GM10248 (cell line): Measurements from ENCODE around the gene TEX14.

Source experiments
- CTCF ChIA-PET: fragments of 300-600 bp; sonication (Branson Sonifier 250); formaldehyde crosslinking; extraction: SDS; loops from one replicate; lab custom pipeline; 2021; ENCODE audit warnings: antibody characterized with exemption; lab: Yijun Ruan, JAX
- POLR2A ChIA-PET: fragments of 350-650 bp; sonication (Branson Sonifier 250); formaldehyde crosslinking; extraction: SDS; loops from one replicate; lab custom pipeline; 2020; ENCODE audit warnings: antibody characterized with exemption; lab: Yijun Ruan, JAX
- DNase-seq: peaks from one replicate; pipeline ENCODE4 v3.0.0; 2012; ENCODE audit errors: extremely low spot score
- TF ChIP-seq, protein P1 (sequence below): IDR thresholded peaks from 2 replicates; pipeline ENCODE4 v1.5.1; 2012; ENCODE audit warnings: mild to moderate bottlenecking, low read depth; ENCODE audit errors: extremely low read depth, missing control alignments, control extremely low read depth

Gene TEX14

GRCh38 chr17:58570758-58571157 lies 121.1 kb downstream of the TEX14 start:
- no peak for DNase-seq
- CTCF ChIA-PET: interaction anchor here (1.3 to 3.2 kb wide), 2 partner anchors 17 to 50 kb away, joined by 3 to 13 read pairs; no protein-coding TSS in a partner anchor
- POLR2A ChIA-PET: no interaction called here
- TF ChIP-seq, protein P1, sequence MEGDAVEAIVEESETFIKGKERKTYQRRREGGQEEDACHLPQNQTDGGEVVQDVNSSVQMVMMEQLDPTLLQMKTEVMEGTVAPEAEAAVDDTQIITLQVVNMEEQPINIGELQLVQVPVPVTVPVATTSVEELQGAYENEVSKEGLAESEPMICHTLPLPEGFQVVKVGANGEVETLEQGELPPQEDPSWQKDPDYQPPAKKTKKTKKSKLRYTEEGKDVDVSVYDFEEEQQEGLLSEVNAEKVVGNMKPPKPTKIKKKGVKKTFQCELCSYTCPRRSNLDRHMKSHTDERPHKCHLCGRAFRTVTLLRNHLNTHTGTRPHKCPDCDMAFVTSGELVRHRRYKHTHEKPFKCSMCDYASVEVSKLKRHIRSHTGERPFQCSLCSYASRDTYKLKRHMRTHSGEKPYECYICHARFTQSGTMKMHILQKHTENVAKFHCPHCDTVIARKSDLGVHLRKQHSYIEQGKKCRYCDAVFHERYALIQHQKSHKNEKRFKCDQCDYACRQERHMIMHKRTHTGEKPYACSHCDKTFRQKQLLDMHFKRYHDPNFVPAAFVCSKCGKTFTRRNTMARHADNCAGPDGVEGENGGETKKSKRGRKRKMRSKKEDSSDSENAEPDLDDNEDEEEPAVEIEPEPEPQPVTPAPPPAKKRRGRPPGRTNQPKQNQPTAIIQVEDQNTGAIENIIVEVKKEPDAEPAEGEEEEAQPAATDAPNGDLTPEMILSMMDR: no peak

GRCh38 chr17:58569196-58569595 lies 122.6 kb downstream of the TEX14 start:
- DNase-seq: no peak
- POLR2A ChIA-PET: no interaction called here
- CTCF ChIA-PET: interaction anchor here (5.0 kb wide), 1 partner anchor 8 kb away, joined by 31 read pairs; no protein-coding TSS in a partner anchor
- TF ChIP-seq, protein P1: no peak

DNA sequence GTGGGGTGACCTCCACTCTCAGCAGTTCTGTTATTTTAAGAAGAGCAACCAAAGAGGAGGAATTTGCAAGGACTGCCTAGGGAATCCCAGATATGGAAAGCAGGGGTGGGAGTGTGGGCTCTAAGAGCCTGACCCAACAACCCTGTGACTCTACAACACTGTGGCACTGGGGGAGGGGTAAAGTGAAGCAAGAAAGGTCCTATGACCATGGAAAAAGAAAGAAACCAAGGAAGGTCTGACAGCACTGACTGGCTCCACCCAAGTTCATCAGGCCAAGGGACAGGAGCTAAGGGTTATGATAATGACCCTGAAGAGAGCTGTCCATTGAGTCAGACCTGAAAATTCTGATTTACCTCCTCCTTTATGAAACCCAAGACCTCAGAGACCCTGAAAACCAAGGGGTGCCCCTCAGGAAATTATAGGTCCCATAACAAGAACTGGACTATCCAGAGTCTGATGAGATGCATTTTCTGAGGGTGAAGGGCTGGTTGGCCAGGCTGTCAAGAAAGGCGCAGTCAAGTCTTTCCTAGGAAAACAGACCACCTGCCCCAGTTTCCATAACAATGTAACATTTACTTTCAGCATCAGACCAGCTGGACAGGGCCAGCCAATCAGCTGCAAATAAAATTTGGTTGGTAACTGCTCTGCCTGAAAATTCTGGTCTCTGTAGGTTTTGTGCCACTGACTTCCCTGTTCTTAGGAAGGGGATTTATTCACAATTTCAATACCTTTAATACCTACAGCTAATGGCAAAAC lies 123.6 kb downstream of the TEX14 start:
- ChIA-PET POLR2A (no interaction called here), CTCF (interaction anchor here (1.3 to 5.0 kb wide), 3 partner anchors 9 to 32 kb away, joined by 3 to 31 read pairs (median 4); no protein-coding TSS in a partner anchor)
- TF ChIP-seq, protein P1: no peak
- DNase-seq: no peak

GRCh38 chr17:58565389-58566311 lies 126.2 kb downstream of the TEX14 start:
- CTCF ChIA-PET: interaction anchor here (0.7 to 5.0 kb wide), 5 partner anchors 12 to 106 kb away, joined by 3 to 31 read pairs (median 4); no protein-coding TSS in a partner anchor
- TF ChIP-seq, protein P1: no peak
- no peak for DNase-seq
- POLR2A ChIA-PET: interaction anchor here (0.6 kb wide), 1 partner anchor 64 kb away, joined by 6 read pairs; no protein-coding TSS in a partner anchor

DNA sequence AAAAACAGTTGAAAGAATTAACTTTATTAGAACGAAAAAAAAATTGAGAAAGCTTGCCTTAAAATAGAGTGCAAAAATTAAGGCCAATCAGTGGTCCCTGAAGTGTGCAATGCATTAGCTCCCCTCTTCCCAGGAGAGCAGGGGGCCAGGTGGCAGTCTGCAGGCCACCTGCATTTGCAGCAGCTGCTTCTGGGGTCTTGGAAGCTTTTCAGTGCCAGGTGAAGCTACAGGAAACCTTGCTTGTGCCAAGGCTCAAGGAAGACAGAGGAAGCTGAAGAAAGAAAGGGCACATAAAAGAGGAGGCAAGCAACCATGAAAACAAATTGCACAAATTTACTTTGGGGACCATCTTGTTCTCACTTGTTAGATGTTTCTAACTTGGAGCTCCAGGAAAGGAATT lies 126.9 kb downstream of the TEX14 start:
- ChIA-PET POLR2A (interaction anchor here (0.6 kb wide), 1 partner anchor 65 kb away, joined by 6 read pairs; no protein-coding TSS in a partner anchor), CTCF (interaction anchor here (0.7 to 5.0 kb wide), 5 partner anchors 13 to 107 kb away, joined by 3 to 31 read pairs (median 3); no protein-coding TSS in a partner anchor)
- DNase-seq: no peak
- TF ChIP-seq, protein P1: no peak

- TF ChIP-seq, protein P1: no peak
- POLR2A ChIA-PET: no interaction called here
Observed at GRCh38 chr17:58564243-58564642, 127.6 kb downstream of the TEX14 start.

More at GRCh38 chr17:58564243-58564642, 127.6 kb downstream of the TEX14 start:
- DNase-seq: no peak
- CTCF ChIA-PET: interaction anchor here (1.0 to 1.3 kb wide), 2 partner anchors 24 to 107 kb away, joined by 3 read pairs; no protein-coding TSS in a partner anchor
